NCI-H226 (cell line): Measurements from ENCODE around the gene TMPRSS5.
A peak's percentile ranks its signal among the peaks of the same experiment; 100 is the strongest.
"Not testable (repeated sequence)": the region's sequence is repeated elsewhere in the genome, so short reads cannot be mapped to it uniquely, and the experiment has no call there.

Source experiments
- DNase-seq: peaks from one replicate; pipeline ENCODE4 v3.0.0-alpha.2; 2015

The TMPRSS5 gene

GRCh38 chr11:113705871-113706655 is at the start of gene TMPRSS5:
TMPRSS5 (minus strand) TSS chr11:113706308; CDS start chr11:113706224, 84 bp downstream.
- DNase-seq = no peak

GRCh38 chr11:113752932-113753331 is 46.8 kb upstream of the TMPRSS5 start:
- DNase-seq = no peak

GRCh38 chr11:113736323-113736722 is 30.2 kb upstream of the TMPRSS5 start:
- no peak for DNase-seq

GRCh38 chr11:113732092-113732491 is 26.0 kb upstream of the TMPRSS5 start:
- no peak for DNase-seq

GRCh38 chr11:113730887-113731726 is 25.0 kb upstream of the TMPRSS5 start:
- peak; percentile 28 for DNase-seq

- peak; percentile 4 for DNase-seq
Measured at GRCh38 chr11:113729456-113729855, 23.3 kb upstream of the TMPRSS5 start.

- DNase-seq = no peak
Measured at GRCh38 chr11:113728814-113729213, 22.7 kb upstream of the TMPRSS5 start.

- DNase-seq = no peak
Measured at GRCh38 chr11:113725913-113726312, 19.8 kb upstream of the TMPRSS5 start.

- DNase-seq = no peak
Measured at GRCh38 chr11:113725407-113725806, 19.3 kb upstream of the TMPRSS5 start.

GRCh38 chr11:113724778-113725177 is 18.7 kb upstream of the TMPRSS5 start:
- no peak for DNase-seq

- no peak for DNase-seq
Measured at GRCh38 chr11:113723787-113724186, 17.7 kb upstream of the TMPRSS5 start.

GRCh38 chr11:113722934-113723333 is 16.8 kb upstream of the TMPRSS5 start:
- DNase-seq = no peak

- DNase-seq = no peak
Measured at GRCh38 chr11:113722221-113722620, 16.1 kb upstream of the TMPRSS5 start.

GRCh38 chr11:113721462-113722066 is 15.5 kb upstream of the TMPRSS5 start:
- DNase-seq = peak; percentile 5

- not testable (repeated sequence) for DNase-seq
Measured at GRCh38 chr11:113720478-113720877, 14.4 kb upstream of the TMPRSS5 start.

- no peak for DNase-seq
Measured at GRCh38 chr11:113715882-113716625, 9.9 kb upstream of the TMPRSS5 start.

GRCh38 chr11:113715273-113715672 is 9.2 kb upstream of the TMPRSS5 start:
- DNase-seq = no peak

- no peak for DNase-seq
Measured at GRCh38 chr11:113710989-113711388, 4.9 kb upstream of the TMPRSS5 start.

GRCh38 chr11:113703551-113703950 is 2.6 kb downstream of the TMPRSS5 start:
- DNase-seq = not testable (repeated sequence)

- no peak for DNase-seq
Measured at GRCh38 chr11:113701491-113701890, 4.6 kb downstream of the TMPRSS5 start.

- DNase-seq = no peak
Measured at GRCh38 chr11:113698515-113698914, 7.6 kb downstream of the TMPRSS5 start.

- no peak for DNase-seq
Measured at GRCh38 chr11:113697756-113698407, 8.2 kb downstream of the TMPRSS5 start.
